ENCODE results near the gene CLEC2L. TPM values are rescaled to one million over a fixed set of nuclear protein-coding genes. Genes with fewer than 3 reads are reported as not detected.
"Not testable (repeated sequence)": the region's sequence is repeated elsewhere in the genome, so short reads cannot be mapped to it uniquely, and the experiment has no call there.

The CLEC2L gene
- total and polyA plus RNA-seq, 4 donors = 5.7 to 67.7 (median 31.5) TPM

DNA sequence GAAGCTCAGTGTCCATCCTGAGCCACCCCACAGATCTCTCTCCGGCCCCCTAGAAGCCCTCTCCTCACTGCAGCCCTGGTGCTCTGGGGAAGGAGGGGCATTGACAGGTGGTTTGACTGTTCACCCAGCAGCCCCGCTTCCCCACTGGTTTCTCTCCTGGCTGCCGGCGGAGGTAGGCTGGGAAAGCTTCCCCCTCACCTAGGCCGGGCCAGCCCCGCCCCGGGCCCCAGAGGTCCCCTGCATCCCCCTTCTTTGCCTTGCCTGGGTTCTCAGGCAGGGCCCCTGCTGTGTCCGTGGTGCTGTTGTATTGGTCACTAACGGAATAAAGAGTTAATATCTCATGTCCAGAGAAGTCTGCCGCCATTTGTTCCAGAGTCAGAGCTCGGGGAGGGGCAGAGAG lies 21.2 kb downstream of the CLEC2L start:
- no peaks in the 10 kb centered on the region for H3K9me3 ChIP-seq (ENCODE audit: control insufficient read depth, insufficient read depth, low read length)
- no peak overlapping the region for H3K27ac ChIP-seq (ENCODE audit: low read depth, low read length)
- DNase-seq (ENCODE audit: low read depth in 4 of 6, low spot score in 6 of 6) = no peak
- peaks cover 3% of the 10 kb centered on the region for H3K36me3 ChIP-seq (ENCODE audit: control insufficient read depth, insufficient read depth, low read length)
- no peaks in the 10 kb centered on the region for H3K27me3 ChIP-seq (ENCODE audit: control insufficient read depth, insufficient read depth, low read length)
- no peak overlapping the region for H3K4me3 ChIP-seq (ENCODE audit: low read depth, low read length)
- WGBS (ENCODE audit: insufficient coverage) = 92% methylated on average over 5 of the region's 11 CpGs
- no peaks in the 10 kb centered on the region for H3K4me1 ChIP-seq (ENCODE audit: control insufficient read depth, insufficient read depth, low read length)

DNA sequence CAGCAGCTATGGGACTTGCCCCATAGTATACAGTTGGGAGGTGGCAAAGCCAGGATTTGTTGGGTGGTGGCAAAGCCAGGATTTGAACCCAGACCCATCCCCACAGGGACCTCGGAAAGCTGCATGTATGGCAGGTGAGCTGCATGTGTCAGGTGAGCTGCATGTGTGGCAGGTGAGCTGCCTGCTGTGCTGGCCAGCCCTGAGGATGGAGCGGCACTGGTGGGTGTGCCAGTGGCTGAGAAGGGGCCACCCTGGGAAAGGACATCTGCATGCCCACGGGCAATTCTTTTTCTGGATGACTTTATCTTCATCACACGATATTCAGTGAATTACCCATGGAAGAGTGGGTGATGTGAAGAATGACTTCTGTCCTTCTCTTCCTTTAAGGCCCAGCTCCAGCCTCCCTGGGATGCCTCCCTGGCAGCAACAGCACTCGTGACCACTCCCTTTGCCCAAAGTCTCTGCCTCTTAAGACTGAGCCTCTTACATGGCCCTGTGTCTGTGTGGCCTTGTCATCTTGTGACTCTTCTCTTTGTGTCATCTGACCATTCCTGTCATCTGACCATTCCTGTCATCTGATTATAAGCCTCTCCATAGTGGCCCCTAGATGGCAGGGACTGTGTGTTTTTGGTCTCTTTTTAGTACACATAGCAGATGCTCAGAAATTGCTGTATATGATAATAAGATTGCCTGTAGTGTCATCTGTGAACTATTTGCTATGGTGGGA lies 25.0 kb downstream of the CLEC2L start:
- H3K27ac ChIP-seq (ENCODE audit: low read depth, low read length) = no peak overlapping the region
- peaks cover 3% of the 10 kb centered on the region for H3K36me3 ChIP-seq (ENCODE audit: control insufficient read depth, insufficient read depth, low read length)
- WGBS (ENCODE audit: insufficient coverage) = 93% methylated on average over 4 of the region's 5 CpGs
- no peaks in the 10 kb centered on the region for H3K9me3 ChIP-seq (ENCODE audit: control insufficient read depth, insufficient read depth, low read length)
- peak in 1 of 6 donors; percentile 8 for DNase-seq (ENCODE audit: low read depth in 4 of 6, low spot score in 6 of 6)
- H3K4me1 ChIP-seq (ENCODE audit: control insufficient read depth, insufficient read depth, low read length) = no peaks in the 10 kb centered on the region
- no peak overlapping the region for H3K4me3 ChIP-seq (ENCODE audit: low read depth, low read length)
- no peaks in the 10 kb centered on the region for H3K27me3 ChIP-seq (ENCODE audit: control insufficient read depth, insufficient read depth, low read length)

DNA sequence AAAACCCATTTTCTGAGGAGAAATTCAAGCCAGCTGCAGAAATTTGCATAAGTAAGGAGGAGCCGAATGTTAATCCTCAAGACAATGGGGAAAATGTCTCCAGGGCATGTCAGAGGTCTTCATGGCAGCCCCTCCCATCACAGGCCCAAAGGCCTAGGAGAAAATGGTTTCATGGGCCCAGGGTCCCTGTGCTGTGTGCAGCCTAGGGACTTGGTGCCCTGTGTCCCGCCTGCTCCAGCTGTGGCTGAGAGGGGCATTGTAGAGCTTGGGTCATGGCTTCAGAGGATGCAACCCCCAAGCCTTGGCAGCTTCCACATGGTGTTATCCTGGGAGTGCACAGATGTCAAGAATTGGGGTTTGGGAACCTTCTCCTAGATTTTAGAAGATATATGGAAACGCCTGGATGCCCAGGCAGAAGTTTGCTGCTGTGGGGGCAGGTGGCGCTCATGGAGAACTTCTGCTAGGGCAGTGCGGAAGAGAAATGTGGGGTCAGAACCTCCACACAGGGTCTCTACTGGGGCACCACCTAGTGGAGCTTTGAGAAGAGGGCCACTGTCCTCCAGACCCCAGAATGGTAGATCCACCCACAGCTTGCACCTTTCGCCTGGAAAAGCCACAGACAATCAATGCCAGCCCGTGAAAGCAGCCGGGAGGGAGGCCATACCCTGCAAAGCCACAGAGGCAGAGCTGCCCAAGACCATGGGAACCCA lies 30.7 kb downstream of the CLEC2L start:
- not testable (repeated sequence) for DNase-seq (ENCODE audit: low read depth in 4 of 6, low spot score in 6 of 6); H3K4me1 ChIP-seq (ENCODE audit: control insufficient read depth, insufficient read depth, low read length); H3K27ac ChIP-seq (ENCODE audit: low read depth, low read length); H3K36me3 ChIP-seq (ENCODE audit: control insufficient read depth, insufficient read depth, low read length); H3K27me3 ChIP-seq (ENCODE audit: control insufficient read depth, insufficient read depth, low read length); H3K4me3 ChIP-seq (ENCODE audit: low read depth, low read length); H3K9me3 ChIP-seq (ENCODE audit: control insufficient read depth, insufficient read depth, low read length)
- 92% methylated on average over 8 of the region's 8 CpGs for WGBS (ENCODE audit: insufficient coverage)

DNA sequence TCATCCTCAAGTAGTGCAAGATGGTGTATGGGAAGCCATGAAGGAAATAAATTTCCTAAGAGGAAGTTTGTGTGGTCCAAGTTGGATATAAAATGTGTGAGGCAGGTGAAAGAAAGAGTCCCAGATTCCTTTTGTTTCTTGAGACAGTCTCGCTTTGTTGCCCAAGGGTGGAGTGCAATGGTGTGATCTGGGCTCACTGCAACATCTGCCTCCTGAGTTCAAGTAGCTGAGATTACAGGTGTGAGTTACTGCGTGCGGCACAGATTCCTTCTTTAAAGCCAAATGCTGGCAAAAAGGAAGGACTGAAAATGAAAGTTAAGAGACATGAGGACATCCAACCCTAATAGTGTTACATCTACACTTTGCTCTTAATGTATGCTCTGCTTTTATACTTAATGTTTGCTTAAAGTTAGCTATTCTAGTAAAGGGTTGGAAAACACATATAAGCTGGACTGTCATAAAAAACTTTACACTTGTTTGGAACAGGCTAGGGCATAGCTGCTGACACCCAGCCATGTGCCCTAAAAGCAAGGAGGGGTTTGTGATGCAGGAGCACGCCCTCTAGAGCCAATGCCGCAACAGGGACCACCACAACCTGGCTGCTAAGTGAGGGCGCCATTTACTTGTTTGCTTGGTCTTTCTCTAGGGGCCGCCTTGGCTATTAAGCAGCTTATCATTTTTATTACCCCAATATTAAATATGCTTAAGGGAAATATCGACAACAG lies 34.5 kb downstream of the CLEC2L start:
- Histone ChIP-seq H3K9me3 (ENCODE audit: control insufficient read depth, insufficient read depth, low read length) (no peaks in the 10 kb centered on the region), H3K36me3 (ENCODE audit: control insufficient read depth, insufficient read depth, low read length) (peaks cover 10% of the 10 kb centered on the region), H3K4me1 (ENCODE audit: control insufficient read depth, insufficient read depth, low read length) (no peaks in the 10 kb centered on the region), H3K4me3 (ENCODE audit: low read depth, low read length) (no peak overlapping the region), H3K27ac (ENCODE audit: low read depth, low read length) (no peak overlapping the region), H3K27me3 (ENCODE audit: control insufficient read depth, insufficient read depth, low read length) (no peaks in the 10 kb centered on the region)
- DNase-seq (ENCODE audit: low read depth in 4 of 6, low spot score in 6 of 6) = peak in 1 of 6 donors; percentile 6
- 69% methylated on average over 2 of the region's 8 CpGs for WGBS (ENCODE audit: insufficient coverage)

DNA sequence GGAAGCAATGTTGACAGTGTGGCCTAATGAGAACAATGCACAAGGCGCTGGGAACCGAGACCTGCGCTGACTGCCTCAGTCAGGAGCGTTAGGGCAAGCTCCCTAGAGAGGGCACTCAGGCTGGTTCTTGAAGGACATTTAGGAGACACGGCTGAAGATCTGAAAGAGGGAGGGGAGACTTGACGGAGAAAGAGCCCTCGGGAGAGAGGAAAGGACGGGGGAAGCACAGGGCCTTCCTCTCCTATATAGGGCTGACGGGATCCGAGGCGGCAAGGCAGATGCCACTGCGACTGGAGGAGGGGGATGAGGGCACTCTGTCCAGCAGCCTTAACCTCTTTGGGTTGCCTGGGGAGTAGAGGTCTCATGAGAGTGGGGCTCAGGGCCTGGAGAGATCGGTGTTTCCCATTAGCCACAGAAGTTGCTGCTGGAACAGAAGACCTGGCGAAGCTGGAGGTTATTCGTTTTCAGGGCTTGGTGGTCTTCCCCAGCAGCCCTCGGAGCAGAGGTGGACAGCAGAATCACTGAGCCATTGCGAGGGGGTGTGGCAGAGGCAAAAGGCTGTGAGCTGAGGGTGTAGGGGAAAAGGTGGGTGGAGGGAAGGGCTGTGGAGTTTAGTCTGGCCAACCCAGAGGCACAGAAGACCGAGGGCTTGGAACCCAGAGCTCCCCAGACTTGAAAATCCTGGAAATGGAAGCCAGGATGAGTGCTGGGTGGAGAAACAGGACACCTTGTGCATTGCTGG lies 36.0 kb downstream of the CLEC2L start:
- H3K4me1 ChIP-seq (ENCODE audit: control insufficient read depth, insufficient read depth, low read length) = no peaks in the 10 kb centered on the region
- no peak overlapping the region for H3K27ac ChIP-seq (ENCODE audit: low read depth, low read length)
- no peaks in the 10 kb centered on the region for H3K27me3 ChIP-seq (ENCODE audit: control insufficient read depth, insufficient read depth, low read length)
- no peak for DNase-seq (ENCODE audit: low read depth in 4 of 6, low spot score in 6 of 6)
- 79% methylated on average over 14 of the region's 18 CpGs for WGBS (ENCODE audit: insufficient coverage)
- no peaks in the 10 kb centered on the region for H3K9me3 ChIP-seq (ENCODE audit: control insufficient read depth, insufficient read depth, low read length)
- no peak overlapping the region for H3K4me3 ChIP-seq (ENCODE audit: low read depth, low read length)
- H3K36me3 ChIP-seq (ENCODE audit: control insufficient read depth, insufficient read depth, low read length) = peaks cover 16% of the 10 kb centered on the region

DNA sequence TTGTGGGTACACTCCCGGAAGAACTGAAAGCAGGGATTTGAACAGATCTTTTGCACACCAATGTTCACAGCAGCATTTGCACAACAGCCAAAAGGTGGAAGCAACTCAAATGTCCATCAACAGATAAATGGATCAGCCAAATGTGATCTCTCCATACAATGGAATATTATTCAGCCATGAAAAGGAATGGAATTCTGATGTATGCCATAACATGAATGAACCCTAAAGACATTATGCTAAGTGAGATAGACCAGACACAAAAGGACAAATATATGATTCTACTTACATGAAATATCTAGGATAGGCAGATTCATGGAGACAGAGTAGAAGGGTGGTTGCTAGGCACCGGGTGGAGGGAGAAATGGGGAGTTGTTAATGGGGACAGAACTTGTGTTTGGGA lies 36.7 kb downstream of the CLEC2L start:
- Histone ChIP-seq H3K36me3 (ENCODE audit: control insufficient read depth, insufficient read depth, low read length) (peaks cover 16% of the 10 kb centered on the region), H3K4me3 (ENCODE audit: low read depth, low read length) (no peak overlapping the region), H3K4me1 (ENCODE audit: control insufficient read depth, insufficient read depth, low read length) (no peaks in the 10 kb centered on the region), H3K27ac (ENCODE audit: low read depth, low read length) (no peak overlapping the region), H3K9me3 (ENCODE audit: control insufficient read depth, insufficient read depth, low read length) (no peaks in the 10 kb centered on the region), H3K27me3 (ENCODE audit: control insufficient read depth, insufficient read depth, low read length) (no peaks in the 10 kb centered on the region)
- WGBS (ENCODE audit: insufficient coverage) = 100% methylated on average over 1 of the region's 2 CpGs
- no peak for DNase-seq (ENCODE audit: low read depth in 4 of 6, low spot score in 6 of 6)

DNA sequence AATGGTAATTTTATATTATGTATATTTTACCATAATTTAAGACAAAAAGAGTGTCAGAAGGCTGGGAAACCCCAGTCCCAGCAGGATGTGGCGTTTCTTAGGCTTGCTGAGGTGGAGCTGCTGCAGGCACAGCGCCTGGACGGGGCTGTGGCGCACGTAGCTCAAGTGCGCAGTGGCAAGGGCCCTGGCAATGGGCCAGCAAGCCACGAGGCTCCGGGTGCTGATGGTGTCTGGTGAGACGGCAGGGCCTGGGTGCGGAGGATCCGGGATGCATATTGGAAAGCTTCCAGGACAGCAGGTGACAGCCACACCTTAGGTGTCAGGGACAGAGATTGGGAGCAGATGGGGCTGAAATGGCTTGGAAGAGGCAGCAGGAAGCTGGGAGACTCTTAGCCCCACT lies 37.2 kb downstream of the CLEC2L start:
- Histone ChIP-seq H3K9me3 (ENCODE audit: control insufficient read depth, insufficient read depth, low read length) (no peaks in the 10 kb centered on the region), H3K27me3 (ENCODE audit: control insufficient read depth, insufficient read depth, low read length) (no peaks in the 10 kb centered on the region), H3K27ac (ENCODE audit: low read depth, low read length) (no peak overlapping the region), H3K4me3 (ENCODE audit: low read depth, low read length) (no peak overlapping the region), H3K36me3 (ENCODE audit: control insufficient read depth, insufficient read depth, low read length) (peaks cover 16% of the 10 kb centered on the region), H3K4me1 (ENCODE audit: control insufficient read depth, insufficient read depth, low read length) (no peaks in the 10 kb centered on the region)
- WGBS (ENCODE audit: insufficient coverage) = 90% methylated on average over 11 of the region's 11 CpGs
- no peak for DNase-seq (ENCODE audit: low read depth in 4 of 6, low spot score in 6 of 6)

DNA sequence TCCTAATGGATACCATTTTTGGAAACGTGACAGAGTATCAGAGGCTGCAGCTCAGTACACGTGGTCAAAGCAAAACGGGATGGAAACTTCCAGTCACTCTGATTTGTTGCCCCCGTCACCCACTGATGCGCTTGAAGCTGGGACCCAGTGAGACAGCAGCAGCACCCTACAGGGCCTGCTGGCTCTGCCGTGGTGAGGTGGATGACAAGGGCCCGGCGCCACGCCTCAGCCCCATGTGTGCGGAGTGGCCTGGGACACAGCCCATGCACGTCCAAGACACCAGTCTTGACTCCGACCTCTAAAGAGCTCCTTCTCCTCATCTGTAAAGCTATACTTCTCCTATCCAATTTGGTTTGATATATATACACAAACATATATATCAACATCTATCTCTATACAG lies 39.0 kb downstream of the CLEC2L start:
- no peaks in the 10 kb centered on the region for H3K4me1 ChIP-seq (ENCODE audit: control insufficient read depth, insufficient read depth, low read length)
- H3K27me3 ChIP-seq (ENCODE audit: control insufficient read depth, insufficient read depth, low read length) = no peaks in the 10 kb centered on the region
- DNase-seq (ENCODE audit: low read depth in 4 of 6, low spot score in 6 of 6) = no peak
- 90% methylated on average over 10 of the region's 12 CpGs for WGBS (ENCODE audit: insufficient coverage)
- H3K4me3 ChIP-seq (ENCODE audit: low read depth, low read length) = no peak overlapping the region
- H3K36me3 ChIP-seq (ENCODE audit: control insufficient read depth, insufficient read depth, low read length) = peaks cover 28% of the 10 kb centered on the region
- H3K9me3 ChIP-seq (ENCODE audit: control insufficient read depth, insufficient read depth, low read length) = no peaks in the 10 kb centered on the region
- no peak overlapping the region for H3K27ac ChIP-seq (ENCODE audit: low read depth, low read length)

DNA sequence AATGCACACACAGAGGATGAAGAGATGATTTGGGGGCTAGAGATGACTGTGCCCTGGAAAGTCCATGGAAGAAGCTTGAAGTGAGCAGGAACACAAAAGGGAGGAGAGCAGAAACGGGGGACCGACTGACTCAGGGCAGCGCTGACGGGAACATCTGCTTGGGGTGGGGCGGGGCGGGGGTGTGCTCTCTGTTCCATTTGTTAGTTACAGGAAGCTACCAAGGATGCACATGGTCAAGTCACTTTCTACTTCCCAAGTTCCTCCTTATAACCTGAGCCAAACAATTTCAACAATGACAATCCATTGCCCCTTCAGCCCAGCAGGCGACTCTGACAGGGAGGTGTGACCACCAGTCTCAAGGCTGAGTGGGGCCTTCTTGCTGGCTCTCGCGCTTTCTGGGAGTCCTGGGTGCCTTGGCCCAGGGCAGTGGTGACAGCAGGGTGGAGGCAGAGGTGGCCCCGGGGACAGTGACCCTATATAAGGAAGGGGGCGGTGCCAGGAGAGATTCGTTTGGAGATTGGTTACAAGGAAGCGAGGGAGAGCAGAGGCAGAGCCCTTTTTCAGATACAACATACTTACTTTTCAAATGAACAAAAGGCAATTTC lies 39.6 kb downstream of the CLEC2L start:
- H3K36me3 ChIP-seq (ENCODE audit: control insufficient read depth, insufficient read depth, low read length) = peaks cover 33% of the 10 kb centered on the region
- H3K9me3 ChIP-seq (ENCODE audit: control insufficient read depth, insufficient read depth, low read length) = no peaks in the 10 kb centered on the region
- H3K27ac ChIP-seq (ENCODE audit: low read depth, low read length) = no peak overlapping the region
- DNase-seq (ENCODE audit: low read depth in 4 of 6, low spot score in 6 of 6) = no peak
- WGBS (ENCODE audit: insufficient coverage) = 84% methylated on average over 5 of the region's 13 CpGs
- no peaks in the 10 kb centered on the region for H3K4me1 ChIP-seq (ENCODE audit: control insufficient read depth, insufficient read depth, low read length)
- no peak overlapping the region for H3K4me3 ChIP-seq (ENCODE audit: low read depth, low read length)
- no peaks in the 10 kb centered on the region for H3K27me3 ChIP-seq (ENCODE audit: control insufficient read depth, insufficient read depth, low read length)
